B cell (primary cell): ENCODE measurements around the gene HTT-AS. TPM values are rescaled to one million over a fixed set of nuclear protein-coding genes. Genes with fewer than 3 reads are reported as not detected.
"Not testable (repeated sequence)": the region's sequence is repeated elsewhere in the genome, so short reads cannot be mapped to it uniquely, and the experiment has no call there.

ENCODE experiments used
- ATAC-seq: fragments of 200-7000 bp; cut with Tn5 transposase; one replicate; pipeline ENCODE4 v1.10.0; 2021; ENCODE audit warnings: low read depth, mild to moderate bottlenecking, moderate number of reproducible peaks, moderate library complexity
- CTCF ChIA-PET: fragments of 350-600 bp; sonication (Branson Sonifier 250); formaldehyde crosslinking; loops from one replicate; lab custom pipeline; 2021; ENCODE audit warnings: antibody characterized with exemption, inconsistent platforms; lab: Charles Lee
- POLR2A ChIA-PET: fragments of 350-600 bp; sonication (Branson Sonifier 250); formaldehyde crosslinking; loops from one replicate; lab custom pipeline; 2021; ENCODE audit warnings: antibody characterized with exemption; lab: Charles Lee
- DNase-seq: peaks from one replicate; pipeline ENCODE4 v3.0.0; 2013
- H2AFZ ChIP-seq: 2 replicates; pipeline ENCODE4 v1.6.1; 2012; ENCODE audit warnings: mild to moderate bottlenecking, low read depth, low read length; ENCODE audit not compliant: insufficient read depth, poor library complexity, severe bottlenecking
- H3K27ac ChIP-seq, 2 donors: 1 replicate in 1 of 2; 2 replicates in 1 of 2; pipeline ENCODE4 v1.5.1; 2012 to 2013; ENCODE audit warnings: low read length in 2 of 2, mild to moderate bottlenecking in 2 of 2, moderate library complexity in 1 of 2
- H3K27me3 ChIP-seq, 4 experiments: fragments of 200-600 bp in 1 of 4; sonication (generic) in 1 of 4; replicated peaks in 1 of 4; 1 replicate in 2 of 4; 2 replicates in 2 of 4; pipeline versions ENCODE4 v1.6.1 to v1.7.0; 2013 to 2016; ENCODE audit warnings: low read length in 3 of 4, mild to moderate bottlenecking in 2 of 4, mixed read lengths in 1 of 4, moderate library complexity in 1 of 4; ENCODE audit not compliant: insufficient read depth in 4 of 4, control insufficient read depth in 3 of 4; ENCODE audit errors: control extremely low read depth in 1 of 4
- H3K36me3 ChIP-seq, 2 experiments: replicated peaks in 1 of 2; 1 replicate in 1 of 2; 2 replicates in 1 of 2; pipeline versions ENCODE4 v1.6.1 to v1.7.1; 2013; ENCODE audit warnings: low read length in 1 of 2; ENCODE audit not compliant: insufficient read depth in 2 of 2, control insufficient read depth in 1 of 2; ENCODE audit errors: control extremely low read depth in 1 of 2, extremely low read depth in 1 of 2
- H3K4me1 ChIP-seq, 2 donors: fragments of 200-600 bp in 1 of 2; sonication (generic) in 1 of 2; 1 replicate in 1 of 2; 2 replicates in 1 of 2; pipeline versions ENCODE4 v1.5.1 to v1.6.1; 2013 to 2017; ENCODE audit warnings: low read length in 2 of 2; ENCODE audit not compliant: control insufficient read depth in 2 of 2, insufficient read depth in 2 of 2
- H3K4me2 ChIP-seq: replicated peaks from 2 replicates; pipeline ENCODE3; 2012; ENCODE audit warnings: mild to moderate bottlenecking, low read depth, low read length; ENCODE audit not compliant: poor library complexity, severe bottlenecking
- H3K4me3 ChIP-seq, 5 experiments: fragments of 200-600 bp in 1 of 5; sonication (generic) in 1 of 5; 1 replicate in 3 of 5; 2 replicates in 2 of 5; pipeline versions ENCODE4 v1.5.1 to v1.7.0; 2011 to 2016; ENCODE audit warnings: low read length in 4 of 5, mild to moderate bottlenecking in 4 of 5, low read depth in 2 of 5, control low read depth in 1 of 5, moderate library complexity in 1 of 5; ENCODE audit not compliant: insufficient read depth in 1 of 5; ENCODE audit errors: control extremely low read depth in 1 of 5, extremely low read depth in 1 of 5
- H3K79me2 ChIP-seq: fragments of 200-600 bp; sonication (generic); one replicate; pipeline ENCODE4 v1.6.0; 2016; ENCODE audit warnings: low read length; ENCODE audit not compliant: control insufficient read depth, insufficient read depth
- H3K9ac ChIP-seq: fragments of 200-600 bp; sonication (generic); 2 replicates; pipeline ENCODE4 v1.6.1; 2017; ENCODE audit warnings: mild to moderate bottlenecking, low read length, moderate library complexity
- H3K9me3 ChIP-seq, 3 donors: one replicate each; pipeline versions ENCODE4 v1.6.1 to v1.7.1; 2013; ENCODE audit warnings: low read length in 2 of 3; ENCODE audit not compliant: control insufficient read depth in 2 of 3, insufficient read depth in 1 of 3; ENCODE audit errors: control extremely low read depth in 1 of 3
- H4K20me1 ChIP-seq: 2 replicates; pipeline ENCODE4 v1.6.0; 2012; ENCODE audit warnings: mild to moderate bottlenecking, low read length; ENCODE audit not compliant: insufficient read depth, control insufficient read depth, poor library complexity, severe bottlenecking
- H3K27ac Mint-ChIP-seq: one replicate; pipeline ENCODE4 v1.8.0; 2021; ENCODE audit warnings: mixed read lengths
- H3K27me3 Mint-ChIP-seq: one replicate; pipeline ENCODE4 v1.8.0; 2021; ENCODE audit warnings: mixed read lengths
- H3K4me1 Mint-ChIP-seq: one replicate; pipeline ENCODE4 v1.8.0; 2021; ENCODE audit warnings: mixed read lengths
- H3K4me3 Mint-ChIP-seq: one replicate; pipeline ENCODE4 v1.8.0; 2021; ENCODE audit warnings: mixed read lengths
- H3K9me3 Mint-ChIP-seq: one replicate; pipeline ENCODE4 v1.8.0; 2022; ENCODE audit warnings: mixed read lengths; ENCODE audit not compliant: insufficient read depth
- EZH2 ChIP-seq: IDR thresholded peaks from 2 replicates; pipeline ENCODE4 v1.6.1; 2012; ENCODE audit warnings: borderline replicate concordance, low read depth, mild to moderate bottlenecking, moderate library complexity, low read length; ENCODE audit not compliant: insufficient read depth, poor library complexity, severe bottlenecking
- WGBS: methylation state at CpG from one replicate; pipeline ENCODE4 v1.1.5; 2013; ENCODE audit warnings: missing lambda C conversion rate; ENCODE audit not compliant: insufficient coverage; 5-methylcytosine and 5-hydroxymethylcytosine counted together
- intact Hi-C: fragments of 100-400 bp; cut with micrococcal nuclease; formaldehyde crosslinking; loops from one replicate; pipeline ENCODE4 v1.10.0; 2022
- polyA plus RNA-seq: library from polyadenylated mRNA; depleted of rRNA; stranded (reverse); fragments of >200 nt; gene quantifications from 2 replicates; pipeline ENCODE4 v1.2.3, GENCODE V29; 2012
- total RNA-seq, 2 donors: library from RNA; stranded (reverse); fragments of 120-200 nt in 1 of 2; gene quantifications; 1 replicate in 1 of 2; 2 replicates in 1 of 2; pipeline versions ENCODE4 v1.2.3 to v1.2.4, GENCODE V29; 2013 to 2022
- TF ChIP-seq, protein P1 (sequence below): fragments of 200-600 bp; IDR thresholded peaks from one replicate; pipeline ENCODE4 v1.8.0; 2022; ENCODE audit warnings: antibody characterized with exemption, mild to moderate bottlenecking

The HTT-AS gene
- total and polyA plus RNA-seq, 2 donors (not counting 1 experiment from before 2014, with no cell fraction given) = 0.84 TPM; not detected in 1

DNA sequence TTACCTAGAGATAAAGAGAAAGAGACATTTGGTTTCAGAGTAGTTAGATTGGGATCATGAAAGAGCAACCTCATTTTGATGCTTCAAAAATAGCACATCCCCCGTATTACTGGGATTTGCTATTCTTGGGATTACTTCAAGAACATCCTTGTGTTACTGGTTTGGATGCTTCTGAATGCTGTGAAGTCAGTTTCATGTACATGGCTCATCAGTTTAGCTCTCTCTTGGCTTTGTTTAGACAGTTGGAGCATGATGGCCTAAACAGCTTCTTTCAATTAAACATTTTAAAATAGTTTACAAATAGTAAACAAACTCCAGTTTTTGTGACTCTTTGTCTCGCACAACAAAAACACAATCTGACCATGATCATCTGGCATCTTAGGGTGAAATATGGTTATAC, 24.0 kb upstream of the HTT-AS start:
- peaks cover 29% of the 10 kb centered on the region for H4K20me1 ChIP-seq
- CTCF ChIA-PET = interaction anchor here (1.1 kb wide), 1 partner anchor 15 kb away, joined by 3 read pairs; no protein-coding TSS in a partner anchor
- H3K9me3 ChIP-seq = no peaks in the 10 kb centered on the region
- H3K36me3 ChIP-seq = peaks cover 0 to 46% of the 10 kb centered on the region in 2 experiments
- no peak overlapping the region for H3K27ac ChIP-seq
- H3K4me3 Mint-ChIP-seq = no peak overlapping the region
- no peak overlapping the region for H3K27ac Mint-ChIP-seq
- intact Hi-C loops = no loop called here
- no peaks in the 10 kb centered on the region for H3K27me3 ChIP-seq
- peaks cover 50% of the 10 kb centered on the region for H3K79me2 ChIP-seq
- H3K9me3 Mint-ChIP-seq = no peaks in the 10 kb centered on the region
- DNase-seq (no peak), ATAC-seq (no peak)
- TF ChIP-seq, protein P1, sequence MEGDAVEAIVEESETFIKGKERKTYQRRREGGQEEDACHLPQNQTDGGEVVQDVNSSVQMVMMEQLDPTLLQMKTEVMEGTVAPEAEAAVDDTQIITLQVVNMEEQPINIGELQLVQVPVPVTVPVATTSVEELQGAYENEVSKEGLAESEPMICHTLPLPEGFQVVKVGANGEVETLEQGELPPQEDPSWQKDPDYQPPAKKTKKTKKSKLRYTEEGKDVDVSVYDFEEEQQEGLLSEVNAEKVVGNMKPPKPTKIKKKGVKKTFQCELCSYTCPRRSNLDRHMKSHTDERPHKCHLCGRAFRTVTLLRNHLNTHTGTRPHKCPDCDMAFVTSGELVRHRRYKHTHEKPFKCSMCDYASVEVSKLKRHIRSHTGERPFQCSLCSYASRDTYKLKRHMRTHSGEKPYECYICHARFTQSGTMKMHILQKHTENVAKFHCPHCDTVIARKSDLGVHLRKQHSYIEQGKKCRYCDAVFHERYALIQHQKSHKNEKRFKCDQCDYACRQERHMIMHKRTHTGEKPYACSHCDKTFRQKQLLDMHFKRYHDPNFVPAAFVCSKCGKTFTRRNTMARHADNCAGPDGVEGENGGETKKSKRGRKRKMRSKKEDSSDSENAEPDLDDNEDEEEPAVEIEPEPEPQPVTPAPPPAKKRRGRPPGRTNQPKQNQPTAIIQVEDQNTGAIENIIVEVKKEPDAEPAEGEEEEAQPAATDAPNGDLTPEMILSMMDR = no peak
- TF ChIP-seq EZH2 = no peak
- H3K9ac ChIP-seq = no peak overlapping the region
- H3K4me3 ChIP-seq = no peak overlapping the region
- no peak overlapping the region for H2AFZ ChIP-seq
- no peaks in the 10 kb centered on the region for H3K27me3 Mint-ChIP-seq
- no peaks in the 10 kb centered on the region for H3K4me1 Mint-ChIP-seq
- POLR2A ChIA-PET = no interaction called here
- no peaks in the 10 kb centered on the region for H3K4me1 ChIP-seq
- H3K4me2 ChIP-seq = no peak overlapping the region
- WGBS = no CpG with 5 or more reads among the region's 2 CpGs

DNA sequence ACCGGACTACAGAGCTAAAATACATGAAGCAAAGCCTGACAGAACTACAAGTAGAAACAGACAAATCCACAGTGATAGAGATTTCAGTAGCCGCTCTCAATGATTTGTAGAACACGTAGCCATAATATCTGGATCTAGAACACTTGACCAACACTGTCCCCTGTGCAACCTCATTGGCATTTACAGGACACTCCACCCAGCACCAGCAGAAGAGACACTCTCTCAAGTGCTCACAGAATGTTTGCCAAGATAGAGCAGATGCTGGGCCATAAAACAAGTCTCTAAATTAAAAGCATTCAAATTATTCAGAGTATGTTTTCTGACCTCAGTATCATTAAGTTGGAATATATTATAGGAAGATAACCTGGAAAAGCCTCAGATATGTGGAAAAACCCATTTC, 21.9 kb upstream of the HTT-AS start:
- H3K27ac Mint-ChIP-seq = no peak overlapping the region
- POLR2A ChIA-PET = no interaction called here
- peaks cover 3% of the 10 kb centered on the region for H3K4me1 Mint-ChIP-seq
- no peaks in the 10 kb centered on the region for H3K27me3 Mint-ChIP-seq
- no peak overlapping the region for H3K4me3 Mint-ChIP-seq
- H3K9me3 Mint-ChIP-seq = no peaks in the 10 kb centered on the region
- no peak overlapping the region for H3K4me3 ChIP-seq
- H3K9ac ChIP-seq = no peak overlapping the region
- intact Hi-C loops = no loop called here
- DNase-seq (no peak), ATAC-seq (no peak)
- H3K27ac ChIP-seq = no peak overlapping the region
- H4K20me1 ChIP-seq = peaks cover 14% of the 10 kb centered on the region
- H3K79me2 ChIP-seq = peaks cover 51% of the 10 kb centered on the region
- H3K9me3 ChIP-seq = no peaks in the 10 kb centered on the region
- H3K4me1 ChIP-seq = no peaks in the 10 kb centered on the region
- H3K36me3 ChIP-seq = peaks cover 0 to 44% of the 10 kb centered on the region in 2 experiments
- H2AFZ ChIP-seq = no peak overlapping the region
- H3K27me3 ChIP-seq = no peaks in the 10 kb centered on the region
- no peak overlapping the region for H3K4me2 ChIP-seq
- CTCF ChIA-PET = interaction anchor here (0.8 kb wide), 1 partner anchor 11 kb away, joined by 4 read pairs; no protein-coding TSS in a partner anchor
- WGBS = 95% methylated on average over 3 of the region's 3 CpGs
- TF ChIP-seq, protein P1 = no peak
- no peak for TF ChIP-seq EZH2

DNA sequence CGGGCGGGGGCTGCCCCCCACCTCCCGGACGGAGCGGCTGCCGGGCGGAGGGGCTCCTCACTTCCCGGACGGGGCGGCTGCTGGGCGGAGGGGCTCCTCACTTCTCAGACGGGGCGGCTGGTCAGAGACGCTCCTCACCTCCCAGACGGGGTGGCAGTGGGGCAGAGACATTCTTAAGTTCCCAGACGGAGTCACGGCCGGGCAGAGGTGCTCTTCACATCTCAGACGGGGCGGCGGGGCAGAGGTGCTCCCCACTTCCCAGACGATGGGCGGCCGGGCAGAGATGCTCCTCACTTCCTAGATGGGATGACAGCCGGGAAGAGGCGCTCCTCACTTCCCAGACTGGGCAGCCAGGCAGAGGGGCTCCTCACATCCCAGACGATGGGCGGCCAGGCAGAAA, 20.4 kb upstream of the HTT-AS start:
- ATAC-seq, H3K27me3 Mint-ChIP-seq, H3K4me1 Mint-ChIP-seq, H3K9me3 ChIP-seq, POLR2A ChIA-PET, H3K4me3 Mint-ChIP-seq, H3K9ac ChIP-seq, H3K27ac Mint-ChIP-seq, H3K4me2 ChIP-seq, H3K4me1 ChIP-seq, H3K27me3 ChIP-seq, H2AFZ ChIP-seq, H3K9me3 Mint-ChIP-seq, CTCF ChIA-PET, H4K20me1 ChIP-seq, intact Hi-C loops, H3K4me3 ChIP-seq, DNase-seq, H3K27ac ChIP-seq: not testable (repeated sequence)
- Histone ChIP-seq H3K79me2 (peaks cover 47% of the 10 kb centered on the region), H3K36me3 (peaks cover 0 to 37% of the 10 kb centered on the region in 2 experiments)
- WGBS = over 99% methylated on average over 21 of the region's 28 CpGs
